ENCODE measurements around the gene PADI4.
"Not testable (repeated sequence)": the region's sequence is repeated elsewhere in the genome, so short reads cannot be mapped to it uniquely, and the experiment has no call there.

The PADI4 gene

GRCh38 chr1:17314491-17314971 is 6.5 kb downstream of the PADI4 start:
- no peak overlapping the region for H3K27ac ChIP-seq (ENCODE audit: low read depth, low read length, severe bottlenecking)
- WGBS, 2 experiments (ENCODE audit: insufficient coverage in 2 of 2) = 62 to 63% methylated on average over 5 to 9 of the region's 9 CpGs
- H3K4me1 ChIP-seq (ENCODE audit: control insufficient read depth, insufficient read depth, low read length, poor library complexity, severe bottlenecking) = peaks cover 6% of the 10 kb centered on the region
- no peak overlapping the region for H3K4me3 ChIP-seq (ENCODE audit: extremely low read depth, insufficient read depth, low read length, poor library complexity, severe bottlenecking)
- H3K36me3 ChIP-seq (ENCODE audit: control insufficient read depth, insufficient read depth, low read length) = no peaks in the 10 kb centered on the region
- no peaks in the 10 kb centered on the region for H3K9me3 ChIP-seq (ENCODE audit: control insufficient read depth, low read length)

GRCh38 chr1:17315542-17316130 is 7.6 kb downstream of the PADI4 start:
- Histone ChIP-seq H3K36me3 (ENCODE audit: control insufficient read depth, insufficient read depth, low read length) (no peaks in the 10 kb centered on the region), H3K4me1 (ENCODE audit: control insufficient read depth, insufficient read depth, low read length, poor library complexity, severe bottlenecking) (peaks cover 3% of the 10 kb centered on the region), H3K4me3 (ENCODE audit: extremely low read depth, insufficient read depth, low read length, poor library complexity, severe bottlenecking) (no peak overlapping the region), H3K27ac (ENCODE audit: low read depth, low read length, severe bottlenecking) (no peak overlapping the region), H3K9me3 (ENCODE audit: control insufficient read depth, low read length) (no peaks in the 10 kb centered on the region)
- 42 to 45% methylated on average over 4 to 6 of the region's 7 CpGs for WGBS, 2 experiments (ENCODE audit: insufficient coverage in 2 of 2)

GRCh38 chr1:17316704-17317103 is 8.7 kb downstream of the PADI4 start:
- H3K9me3 ChIP-seq (ENCODE audit: control insufficient read depth, low read length) = no peaks in the 10 kb centered on the region
- H3K4me1 ChIP-seq (ENCODE audit: control insufficient read depth, insufficient read depth, low read length, poor library complexity, severe bottlenecking) = peaks cover 3% of the 10 kb centered on the region
- no peaks in the 10 kb centered on the region for H3K36me3 ChIP-seq (ENCODE audit: control insufficient read depth, insufficient read depth, low read length)
- H3K4me3 ChIP-seq (ENCODE audit: extremely low read depth, insufficient read depth, low read length, poor library complexity, severe bottlenecking) = no peak overlapping the region
- no peak overlapping the region for H3K27ac ChIP-seq (ENCODE audit: low read depth, low read length, severe bottlenecking)
- 93 to 97% methylated on average over 4 to 5 of the region's 9 CpGs for WGBS, 2 experiments (ENCODE audit: insufficient coverage in 2 of 2)

DNA sequence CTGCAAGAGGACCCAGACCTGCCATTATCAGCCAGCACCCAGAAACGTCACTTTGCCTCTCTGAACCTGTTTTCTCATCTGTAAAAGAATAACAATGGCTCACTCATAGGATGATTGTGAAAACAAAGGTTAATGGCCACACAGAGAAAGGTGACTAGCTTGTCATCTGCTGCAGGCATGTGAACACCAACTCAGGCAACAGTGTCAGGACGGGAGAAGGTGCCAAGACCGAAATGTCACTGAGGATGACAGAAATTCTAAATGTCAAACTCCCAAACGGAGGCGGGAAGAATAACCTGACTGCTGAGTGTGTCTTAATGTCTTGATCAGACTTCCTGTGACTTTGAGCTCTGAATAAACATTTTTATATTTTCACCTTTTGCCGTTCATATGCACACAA is 10.3 kb downstream of the PADI4 start:
- Histone ChIP-seq H3K4me3 (ENCODE audit: extremely low read depth, insufficient read depth, low read length, poor library complexity, severe bottlenecking) (no peak overlapping the region), H3K36me3 (ENCODE audit: control insufficient read depth, insufficient read depth, low read length) (no peaks in the 10 kb centered on the region), H3K4me1 (ENCODE audit: control insufficient read depth, insufficient read depth, low read length, poor library complexity, severe bottlenecking) (peaks cover 3% of the 10 kb centered on the region), H3K9me3 (ENCODE audit: control insufficient read depth, low read length) (no peaks in the 10 kb centered on the region), H3K27ac (ENCODE audit: low read depth, low read length, severe bottlenecking) (no peak overlapping the region)
- 75 to 87% methylated on average over 4 to 5 of the region's 6 CpGs for WGBS, 2 experiments (ENCODE audit: insufficient coverage in 2 of 2)

- Histone ChIP-seq H3K9me3 (ENCODE audit: control insufficient read depth, low read length) (no peaks in the 10 kb centered on the region), H3K4me3 (ENCODE audit: extremely low read depth, insufficient read depth, low read length, poor library complexity, severe bottlenecking) (no peak overlapping the region), H3K4me1 (ENCODE audit: control insufficient read depth, insufficient read depth, low read length, poor library complexity, severe bottlenecking) (peaks cover 3% of the 10 kb centered on the region), H3K36me3 (ENCODE audit: control insufficient read depth, insufficient read depth, low read length) (no peaks in the 10 kb centered on the region), H3K27ac (ENCODE audit: low read depth, low read length, severe bottlenecking) (no peak overlapping the region)
- 90 to 93% methylated on average over 10 to 11 of the region's 11 CpGs for WGBS, 2 experiments (ENCODE audit: insufficient coverage in 2 of 2)
Observed at GRCh38 chr1:17319561-17320350, 11.8 kb downstream of the PADI4 start.

- H3K9me3 ChIP-seq (ENCODE audit: control insufficient read depth, low read length); H3K36me3 ChIP-seq (ENCODE audit: control insufficient read depth, insufficient read depth, low read length); H3K4me1 ChIP-seq (ENCODE audit: control insufficient read depth, insufficient read depth, low read length, poor library complexity, severe bottlenecking); H3K27ac ChIP-seq (ENCODE audit: low read depth, low read length, severe bottlenecking); H3K4me3 ChIP-seq (ENCODE audit: extremely low read depth, insufficient read depth, low read length, poor library complexity, severe bottlenecking): not testable (repeated sequence)
- 91 to 100% methylated on average over 2 to 4 of the region's 6 CpGs for WGBS, 2 experiments (ENCODE audit: insufficient coverage in 2 of 2)
Observed at GRCh38 chr1:17321857-17322390, 13.9 kb downstream of the PADI4 start.

- Histone ChIP-seq H3K9me3 (ENCODE audit: control insufficient read depth, low read length) (no peaks in the 10 kb centered on the region), H3K4me3 (ENCODE audit: extremely low read depth, insufficient read depth, low read length, poor library complexity, severe bottlenecking) (no peak overlapping the region), H3K36me3 (ENCODE audit: control insufficient read depth, insufficient read depth, low read length) (no peaks in the 10 kb centered on the region), H3K27ac (ENCODE audit: low read depth, low read length, severe bottlenecking) (no peak overlapping the region), H3K4me1 (ENCODE audit: control insufficient read depth, insufficient read depth, low read length, poor library complexity, severe bottlenecking) (no peaks in the 10 kb centered on the region)
- 100% methylated on average over 1 of the region's 5 CpGs; no CpG with 5 or more reads in 1 of the 2 experiments for WGBS, 2 experiments (ENCODE audit: insufficient coverage in 2 of 2)
Observed at GRCh38 chr1:17328855-17329254, 20.9 kb downstream of the PADI4 start.

DNA sequence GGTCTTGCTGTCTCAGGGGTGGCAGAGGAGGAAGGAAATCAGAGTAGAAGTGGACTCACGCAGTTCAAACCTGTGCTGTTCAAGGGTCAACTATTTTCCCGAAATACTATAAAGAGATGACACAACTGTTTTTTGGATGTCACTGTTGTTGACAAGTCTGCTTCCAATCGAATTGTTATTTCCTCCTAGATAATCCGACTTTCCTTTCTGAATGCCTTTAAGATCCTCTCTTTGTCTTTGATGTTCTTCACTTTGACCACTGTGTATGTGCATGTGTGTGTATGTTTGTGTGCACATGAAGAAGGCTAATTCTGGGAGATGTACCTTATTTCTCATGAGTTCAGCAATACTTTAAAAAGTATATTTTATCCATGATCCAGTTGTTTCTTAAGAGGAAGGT is 21.6 kb downstream of the PADI4 start:
- WGBS, 2 experiments (ENCODE audit: insufficient coverage in 2 of 2) = 87 to 93% methylated on average over 4 of the region's 4 CpGs
- Histone ChIP-seq H3K9me3 (ENCODE audit: control insufficient read depth, low read length) (no peaks in the 10 kb centered on the region), H3K4me3 (ENCODE audit: extremely low read depth, insufficient read depth, low read length, poor library complexity, severe bottlenecking) (no peak overlapping the region)

DNA sequence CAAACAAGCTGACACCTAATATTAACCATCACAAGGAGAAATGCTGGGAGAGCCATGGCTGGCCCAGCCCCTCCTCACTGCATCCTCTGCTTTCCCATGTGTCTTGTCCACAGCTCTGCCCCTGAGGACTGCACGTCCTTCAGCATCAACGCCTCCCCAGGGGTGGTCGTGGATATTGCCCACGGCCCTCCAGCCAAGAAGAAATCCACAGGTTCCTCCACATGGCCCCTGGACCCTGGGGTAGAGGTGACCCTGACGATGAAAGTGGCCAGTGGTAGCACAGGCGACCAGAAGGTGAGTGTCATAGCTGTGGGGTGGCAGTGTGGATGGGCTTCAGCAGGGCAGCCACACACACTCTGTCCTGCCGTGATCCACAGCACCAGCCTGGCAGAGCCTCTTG is 22.9 kb downstream of the PADI4 start:
- no peak overlapping the region for H3K4me3 ChIP-seq (ENCODE audit: extremely low read depth, insufficient read depth, low read length, poor library complexity, severe bottlenecking)
- no peaks in the 10 kb centered on the region for H3K36me3 ChIP-seq (ENCODE audit: control insufficient read depth, insufficient read depth, low read length)
- no peaks in the 10 kb centered on the region for H3K4me1 ChIP-seq (ENCODE audit: control insufficient read depth, insufficient read depth, low read length, poor library complexity, severe bottlenecking)
- H3K9me3 ChIP-seq (ENCODE audit: control insufficient read depth, low read length) = no peaks in the 10 kb centered on the region
- 79 to 95% methylated on average over 2 to 7 of the region's 7 CpGs for WGBS, 2 experiments (ENCODE audit: insufficient coverage in 2 of 2)
- H3K27ac ChIP-seq (ENCODE audit: low read depth, low read length, severe bottlenecking) = no peak overlapping the region

More for the DNA sequence above, 21.6 kb downstream of the PADI4 start:
- no peaks in the 10 kb centered on the region for H3K4me1 ChIP-seq (ENCODE audit: control insufficient read depth, insufficient read depth, low read length, poor library complexity, severe bottlenecking)
- no peaks in the 10 kb centered on the region for H3K36me3 ChIP-seq (ENCODE audit: control insufficient read depth, insufficient read depth, low read length)
- no peak overlapping the region for H3K27ac ChIP-seq (ENCODE audit: low read depth, low read length, severe bottlenecking)

GRCh38 chr1:17333081-17333480 is 25.1 kb downstream of the PADI4 start:
- 92 to 95% methylated on average over 8 of the region's 8 CpGs for WGBS, 2 experiments (ENCODE audit: insufficient coverage in 2 of 2)
- Histone ChIP-seq H3K9me3 (ENCODE audit: control insufficient read depth, low read length) (no peaks in the 10 kb centered on the region), H3K27ac (ENCODE audit: low read depth, low read length, severe bottlenecking) (no peak overlapping the region), H3K4me3 (ENCODE audit: extremely low read depth, insufficient read depth, low read length, poor library complexity, severe bottlenecking) (no peak overlapping the region), H3K4me1 (ENCODE audit: control insufficient read depth, insufficient read depth, low read length, poor library complexity, severe bottlenecking) (no peaks in the 10 kb centered on the region), H3K36me3 (ENCODE audit: control insufficient read depth, insufficient read depth, low read length) (no peaks in the 10 kb centered on the region)
